ENCODE measurements around the gene DKC1.

Gene DKC1

GRCh38 chrX:154799556-154800348 is 37.1 kb downstream of the DKC1 start (continued):
- TF ChIP-seq ZNF544 (tag by site-specific recombination; IDR thresholded peaks at IDR 0.05), result no peak
- TF ChIP-seq ZFP3 (tag by site-specific recombination; IDR thresholded peaks at IDR 0.05; ENCODE audit: low read depth), result no peak
- TF ChIP-seq GLIS1 (tag by site-specific recombination; IDR thresholded peaks at IDR 0.05), result peak; percentile 96
- 0 out of 2 replicates have a peak, but pooled peaks have one; percentile 35 for TF ChIP-seq KLF1 (tag by site-specific recombination; IDR thresholded peaks at IDR 0.05)
- 0 out of 2 replicates have a peak, but pooled peaks have one; percentile 10 for TF ChIP-seq SP2 (tag by site-specific recombination; IDR thresholded peaks at IDR 0.05)
- TF ChIP-seq ZNF18 (tag by site-specific recombination; IDR thresholded peaks at IDR 0.05), result 0 out of 2 replicates have a peak, but pooled peaks have one; percentile 39
- no peak for TF ChIP-seq ZNF202 (tag by site-specific recombination; IDR thresholded peaks at IDR 0.05; ENCODE audit: borderline replicate concordance)
- no peak for TF ChIP-seq ZNF2 (tag by site-specific recombination; IDR thresholded peaks at IDR 0.05)
- no peak for TF ChIP-seq KLF7 (tag by site-specific recombination; IDR thresholded peaks at IDR 0.05; ENCODE audit: borderline replicate concordance)
- TF ChIP-seq ZIC2 (tag by site-specific recombination; IDR thresholded peaks at IDR 0.05), result peak; percentile 82
- no peak for TF ChIP-seq ZNF645 (tag by site-specific recombination; IDR thresholded peaks at IDR 0.05)
- no peak for TF ChIP-seq ZNF692 (tag by site-specific recombination; IDR thresholded peaks at IDR 0.05)
- no peak for TF ChIP-seq ZNF148 (tag by site-specific recombination; IDR thresholded peaks at IDR 0.05; ENCODE audit: borderline replicate concordance)
- peak; percentile 59; the same call in 1 of the 2 replicates for TF ChIP-seq PRDM6 (tag by site-specific recombination; IDR thresholded peaks at IDR 0.05)
- TF ChIP-seq ZNF623 (tag by site-specific recombination; IDR thresholded peaks at IDR 0.05), result no peak
- peak; percentile 79 for TF ChIP-seq ZXDB (tag by site-specific recombination; IDR thresholded peaks at IDR 0.05)
- no peak for TF ChIP-seq PRDM1 (tag by site-specific recombination; IDR thresholded peaks at IDR 0.05)
- TF ChIP-seq SP3 (tag by site-specific recombination; IDR thresholded peaks at IDR 0.05), result no peak
- peak; percentile 44; the same call in 1 of the 2 replicates for TF ChIP-seq ZNF76 (tag by site-specific recombination; IDR thresholded peaks at IDR 0.05; ENCODE audit: borderline replicate concordance, low read depth)
- TF ChIP-seq ZNF529 (tag by site-specific recombination; IDR thresholded peaks at IDR 0.05; ENCODE audit: insufficient replicate concordance), result no peak
- TF ChIP-seq EGR2 (tag by site-specific recombination; IDR thresholded peaks at IDR 0.05; ENCODE audit: low read depth), result peak; percentile 93
- peak; percentile 7; the same call in 1 of the 2 replicates for TF ChIP-seq ZSCAN30 (tag by site-specific recombination; IDR thresholded peaks at IDR 0.05)
- peak; percentile 79 for TF ChIP-seq ZNF843 (tag by site-specific recombination; IDR thresholded peaks at IDR 0.05)
- no peak for TF ChIP-seq MZF1 (tag by site-specific recombination; IDR thresholded peaks at IDR 0.05; ENCODE audit: borderline replicate concordance)
- TF ChIP-seq FEZF1 (tag by site-specific recombination; IDR thresholded peaks at IDR 0.05), result peak; percentile 97
- TF ChIP-seq ZNF433 (tag by site-specific recombination; IDR thresholded peaks at IDR 0.05; ENCODE audit: low read depth), result no peak
- TF ChIP-seq ZNF112 (tag by site-specific recombination; IDR thresholded peaks at IDR 0.05), result no peak
- TF ChIP-seq GLI4 (tag by site-specific recombination; IDR thresholded peaks at IDR 0.05), result no peak
- no peak for TF ChIP-seq ELK4 (IDR thresholded peaks at IDR 0.05; ENCODE audit: borderline replicate concordance, low read depth, low read length)
- TF ChIP-seq ZNF426 (tag by site-specific recombination; IDR thresholded peaks at IDR 0.05), result no peak
- TF ChIP-seq SCRT1 (tag by site-specific recombination; IDR thresholded peaks at IDR 0.05; ENCODE audit: borderline replicate concordance), result no peak
